Activated T-helper 1 cell treated with anti-CD3 and anti-CD28 coated beads, Interleukin-12 subunit alpha, Interleukin-12 subunit beta, Interleukin-2, Interleukin-4 antibody, amounts not matched to agents 30 ng/mL and 10 ng/mL and 1 ng/mL, durations not matched to agents 14 hours and 24 hours and 36 hours (primary cell): ENCODE data around the gene NUP153. TPM values are rescaled to one million over a fixed set of nuclear protein-coding genes. Genes with fewer than 3 reads are reported as not detected.
"Not testable (repeated sequence)": the region's sequence is repeated elsewhere in the genome, so short reads cannot be mapped to it uniquely, and the experiment has no call there.

Experiments used
- DNase-seq: peaks from one replicate; pipeline ENCODE4 v3.0.0; 2021; ENCODE audit warnings: low spot score
- H3K27ac Mint-ChIP-seq: one replicate; pipeline ENCODE4 v1.8.0; 2021; ENCODE audit warnings: mild to moderate bottlenecking, mixed read lengths
- H3K27me3 Mint-ChIP-seq: one replicate; pipeline ENCODE4 v1.8.0; 2022; ENCODE audit warnings: mild to moderate bottlenecking, moderate library complexity, mixed read lengths; ENCODE audit not compliant: insufficient read depth
- H3K36me3 Mint-ChIP-seq: one replicate; pipeline ENCODE4 v1.8.0; 2021; ENCODE audit warnings: low read depth, mixed read lengths
- H3K4me1 Mint-ChIP-seq: one replicate; pipeline ENCODE4 v1.8.0; 2021; ENCODE audit warnings: low read depth, mixed read lengths
- H3K4me3 Mint-ChIP-seq: one replicate; pipeline ENCODE4 v1.8.0; 2021; ENCODE audit warnings: mild to moderate bottlenecking, moderate library complexity, mixed read lengths
- H3K9me3 Mint-ChIP-seq: one replicate; pipeline ENCODE4 v1.8.0; 2021; ENCODE audit warnings: mixed read lengths
- intact Hi-C: fragments of 100-400 bp; cut with micrococcal nuclease; formaldehyde crosslinking; loops from one replicate; pipeline ENCODE4 v1.15.1; 2024
- total RNA-seq: library from RNA; stranded (reverse); gene quantifications from 2 replicates; pipeline ENCODE4 v1.2.3, GENCODE V29; 2022

NUP153 gene
- 106 and 109 TPM in 2 replicates for total RNA-seq

GRCh38 chr6:17706580-17707370 is at the start of gene NUP153:
NUP153 (minus strand) TSS chr6:17706925; CDS start chr6:17706387, 538 bp downstream.
- Mint-ChIP-seq H3K4me3 (peak within 1 kb of the TSS; percentile 90), H3K27me3 (no peaks in the 10 kb centered on the region), H3K36me3 (peaks cover 15% of the 10 kb centered on the region), H3K4me1 (peaks cover 45% of the 10 kb centered on the region), H3K27ac (peak within 1 kb of the TSS; percentile 97), H3K9me3 (no peaks in the 10 kb centered on the region)
- intact Hi-C loops, result loop anchor here (1.0 to 10.0 kb wide), 7 partner anchors 9 to 1382 kb away; partner anchors contain the start of genes FAM8A1, KDM1B, NHLRC1 and TPMT
- DNase-seq, result peak; percentile 100

DNA sequence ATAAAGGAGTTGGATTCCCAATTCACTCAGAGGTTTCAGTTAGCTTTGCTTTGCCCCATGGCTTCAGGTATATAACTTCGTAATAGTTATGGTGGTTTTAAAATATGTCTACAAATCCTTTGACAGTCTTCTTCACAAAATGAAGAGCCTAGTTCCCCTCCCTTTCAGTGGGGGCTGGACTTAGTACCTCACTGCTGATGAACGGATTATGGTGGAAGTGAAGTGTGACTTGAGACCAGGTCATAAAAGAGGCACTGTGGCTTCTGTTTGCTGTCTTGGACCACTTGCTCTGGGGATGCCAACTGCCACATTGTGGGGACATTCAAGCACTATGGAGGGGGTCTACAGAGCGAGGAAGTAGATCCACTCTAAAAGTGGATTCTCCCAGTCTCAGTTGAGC is 47.5 kb upstream of the NUP153 start:
- intact Hi-C loops, result no loop called here
- Mint-ChIP-seq H3K4me1 (no peaks in the 10 kb centered on the region), H3K36me3 (no peaks in the 10 kb centered on the region), H3K27ac (no peak overlapping the region), H3K27me3 (peaks cover 9% of the 10 kb centered on the region), H3K9me3 (no peaks in the 10 kb centered on the region), H3K4me3 (no peak overlapping the region)
- no peak for DNase-seq

DNA sequence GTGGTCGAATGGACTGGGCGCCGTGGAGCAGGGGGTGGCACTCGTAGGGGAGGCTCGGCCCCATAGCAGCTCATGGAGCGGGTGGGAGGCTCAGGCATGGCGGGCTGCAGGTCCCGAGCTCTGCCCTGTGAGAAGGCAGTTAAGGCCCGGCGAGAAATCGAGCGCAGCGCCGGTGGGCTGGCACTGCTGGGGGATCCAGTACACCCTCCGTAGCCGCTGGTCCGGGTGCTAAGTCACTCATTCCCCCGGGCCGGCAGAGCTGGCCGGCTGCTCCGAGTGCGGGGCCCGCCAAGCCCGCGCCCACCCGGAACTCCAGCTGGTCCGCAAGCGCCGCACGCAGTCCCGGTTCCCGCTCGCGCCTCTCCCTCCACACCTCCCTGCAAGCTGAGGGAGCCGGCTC is 38.6 kb upstream of the NUP153 start:
- H3K4me3 Mint-ChIP-seq, H3K27me3 Mint-ChIP-seq, H3K9me3 Mint-ChIP-seq, H3K27ac Mint-ChIP-seq, intact Hi-C loops, H3K4me1 Mint-ChIP-seq, DNase-seq, H3K36me3 Mint-ChIP-seq: not testable (repeated sequence)

GRCh38 chr6:17744757-17745308 is 38.1 kb upstream of the NUP153 start:
- H3K36me3 Mint-ChIP-seq, H3K4me1 Mint-ChIP-seq, H3K9me3 Mint-ChIP-seq, DNase-seq, H3K27ac Mint-ChIP-seq, H3K4me3 Mint-ChIP-seq, intact Hi-C loops, H3K27me3 Mint-ChIP-seq: not testable (repeated sequence)

- H3K27me3 Mint-ChIP-seq, result peaks cover 2% of the 10 kb centered on the region
- no peaks in the 10 kb centered on the region for H3K4me1 Mint-ChIP-seq
- no peak for DNase-seq
- H3K9me3 Mint-ChIP-seq, result peaks cover 3% of the 10 kb centered on the region
- no peaks in the 10 kb centered on the region for H3K36me3 Mint-ChIP-seq
- H3K27ac Mint-ChIP-seq, result no peak overlapping the region
- H3K4me3 Mint-ChIP-seq, result no peak overlapping the region
- intact Hi-C loops, result no loop called here
Measured at GRCh38 chr6:17744019-17744756, 37.5 kb upstream of the NUP153 start.

GRCh38 chr6:17741507-17741906 is 34.8 kb upstream of the NUP153 start:
- Mint-ChIP-seq H3K36me3 (no peaks in the 10 kb centered on the region), H3K4me1 (no peaks in the 10 kb centered on the region), H3K27me3 (peaks cover 2% of the 10 kb centered on the region), H3K9me3 (peaks cover 19% of the 10 kb centered on the region), H3K4me3 (no peak overlapping the region), H3K27ac (no peak overlapping the region)
- intact Hi-C loops, result no loop called here
- no peak for DNase-seq

DNA sequence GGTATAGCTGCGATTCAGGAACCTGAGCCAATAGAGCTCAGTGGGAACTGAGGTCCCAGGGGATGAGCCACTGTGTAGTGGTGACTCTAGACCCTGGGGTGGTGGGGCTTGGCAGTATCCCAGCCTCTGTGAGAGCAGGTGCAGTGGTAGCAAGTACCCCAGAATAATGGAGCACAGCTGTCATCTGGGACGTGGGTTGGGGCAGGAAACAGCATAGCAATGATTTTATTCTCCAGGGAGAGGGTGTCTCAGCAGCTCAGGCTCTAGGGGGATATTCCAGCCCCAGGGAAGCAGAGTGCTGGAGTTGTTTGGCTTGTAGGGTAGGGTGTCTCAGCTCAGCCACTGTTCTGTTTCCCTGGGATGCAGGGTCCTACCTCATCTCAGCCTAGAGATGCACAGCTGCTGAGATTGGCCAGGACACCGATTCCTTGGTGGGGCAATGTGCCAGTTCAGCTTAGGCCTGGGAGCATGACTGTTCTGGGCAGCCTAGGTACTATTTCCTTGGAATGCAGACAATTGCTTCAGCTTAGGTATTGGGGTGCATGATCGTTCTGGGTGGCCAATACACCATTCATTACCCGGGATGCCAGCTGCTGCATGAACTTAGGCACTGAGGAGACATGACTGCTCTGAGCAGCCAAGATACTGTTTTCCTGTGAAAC is 34.0 kb upstream of the NUP153 start:
- H3K36me3 Mint-ChIP-seq, result no peaks in the 10 kb centered on the region
- peaks cover 19% of the 10 kb centered on the region for H3K9me3 Mint-ChIP-seq
- H3K4me1 Mint-ChIP-seq, result no peaks in the 10 kb centered on the region
- no peak overlapping the region for H3K4me3 Mint-ChIP-seq
- H3K27me3 Mint-ChIP-seq, result peaks cover 2% of the 10 kb centered on the region
- intact Hi-C loops, result no loop called here
- no peak overlapping the region for H3K27ac Mint-ChIP-seq
- no peak for DNase-seq

GRCh38 chr6:17737704-17738252 is 31.1 kb upstream of the NUP153 start:
- peaks cover 2% of the 10 kb centered on the region for H3K27me3 Mint-ChIP-seq
- no peak for DNase-seq
- intact Hi-C loops, result no loop called here
- no peaks in the 10 kb centered on the region for H3K4me1 Mint-ChIP-seq
- no peak overlapping the region for H3K27ac Mint-ChIP-seq
- no peak overlapping the region for H3K4me3 Mint-ChIP-seq
- no peaks in the 10 kb centered on the region for H3K36me3 Mint-ChIP-seq
- peaks cover 19% of the 10 kb centered on the region for H3K9me3 Mint-ChIP-seq

GRCh38 chr6:17735311-17735710 is 28.6 kb upstream of the NUP153 start:
- DNase-seq, H3K4me1 Mint-ChIP-seq, H3K27ac Mint-ChIP-seq, H3K36me3 Mint-ChIP-seq, intact Hi-C loops, H3K4me3 Mint-ChIP-seq, H3K27me3 Mint-ChIP-seq: not testable (repeated sequence)
- peaks cover 19% of the 10 kb centered on the region for H3K9me3 Mint-ChIP-seq

GRCh38 chr6:17730078-17730704 is 23.5 kb upstream of the NUP153 start:
- no peaks in the 10 kb centered on the region for H3K4me1 Mint-ChIP-seq

GRCh38 chr6:17729223-17730077 is 22.7 kb upstream of the NUP153 start:
- H3K4me3 Mint-ChIP-seq, result no peak overlapping the region
- DNase-seq, result no peak
- intact Hi-C loops, result no loop called here
- H3K4me1 Mint-ChIP-seq, result no peaks in the 10 kb centered on the region
- no peaks in the 10 kb centered on the region for H3K36me3 Mint-ChIP-seq
- no peaks in the 10 kb centered on the region for H3K27me3 Mint-ChIP-seq
- H3K9me3 Mint-ChIP-seq, result no peaks in the 10 kb centered on the region
- no peak overlapping the region for H3K27ac Mint-ChIP-seq

More at GRCh38 chr6:17730078-17730704, 23.5 kb upstream of the NUP153 start:
- H3K36me3 Mint-ChIP-seq, result no peaks in the 10 kb centered on the region
- H3K27ac Mint-ChIP-seq, result no peak overlapping the region
- no peak for DNase-seq
- H3K9me3 Mint-ChIP-seq, result no peaks in the 10 kb centered on the region
- H3K4me3 Mint-ChIP-seq, result no peak overlapping the region
- no peaks in the 10 kb centered on the region for H3K27me3 Mint-ChIP-seq
- intact Hi-C loops, result no loop called here
